ENCODE measurements around the gene SRCIN1. TPM values are rescaled to one million over a fixed set of nuclear protein-coding genes. Genes with fewer than 3 reads are reported as not detected.

The SRCIN1 gene
- total RNA-seq, 2 donors from 2014 or later, result 2.8 to 5.9 TPM

DNA sequence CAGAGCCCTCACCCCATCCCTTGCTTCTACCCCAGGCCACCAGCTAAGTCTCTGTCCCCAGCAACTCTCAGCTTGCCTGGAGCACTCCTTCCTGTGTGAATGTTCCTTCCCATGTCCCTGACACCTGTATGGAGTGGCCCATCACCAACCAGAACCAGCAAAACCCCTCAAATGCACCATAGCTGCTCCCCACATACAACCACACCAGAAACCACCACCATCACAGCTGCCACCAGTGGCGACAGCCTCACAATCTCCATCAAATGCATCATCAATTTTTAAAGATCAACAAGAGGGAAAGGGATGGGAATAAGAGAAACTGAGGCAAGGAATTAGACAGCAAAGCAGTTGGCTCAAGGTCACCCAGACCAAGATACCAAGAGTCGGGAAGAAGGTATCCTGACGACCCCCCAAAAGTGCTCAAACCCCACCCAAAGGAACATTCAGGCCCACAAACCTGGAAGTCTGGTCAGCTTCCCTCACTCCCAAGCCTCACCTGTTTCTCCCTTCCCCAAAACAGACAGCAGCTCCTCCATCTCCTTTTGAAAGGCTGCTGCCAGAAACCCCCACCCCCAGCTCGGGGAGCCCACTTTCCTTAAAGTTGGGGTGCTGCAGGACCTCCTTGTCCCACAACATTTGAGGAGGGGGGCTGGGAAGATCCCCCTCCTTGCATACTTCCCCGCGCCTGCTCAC lies 1.8 kb downstream of the SRCIN1 start:
- DNase-seq, result no peak
- Mint-ChIP-seq H3K4me1 (peaks cover 38% of the 10 kb centered on the region), H3K27ac (no peak overlapping the region), H3K9me3 (no peaks in the 10 kb centered on the region), H3K4me3 (no peak overlapping the region), H3K36me3 (ENCODE audit: low read depth) (no peaks in the 10 kb centered on the region), H3K27me3 (ENCODE audit: insufficient read depth) (peaks cover 70% of the 10 kb centered on the region)
- Histone ChIP-seq H3K36me3 (ENCODE audit: control insufficient read depth, insufficient read depth, low read length) (no peaks in the 10 kb centered on the region), H3K27me3 (ENCODE audit: control insufficient read depth, insufficient read depth, low read length, poor library complexity, severe bottlenecking) (peaks cover 25% of the 10 kb centered on the region), H3K4me3 (ENCODE audit: low read length) (no peak overlapping the region), H3K9me3 (ENCODE audit: control insufficient read depth, low read length) (no peaks in the 10 kb centered on the region), H3K27ac (ENCODE audit: low read depth, low read length) (no peak overlapping the region), H3K9ac (ENCODE audit: extremely low read depth, low read length, poor library complexity, severe bottlenecking) (no peak overlapping the region), H3K4me1 (ENCODE audit: control insufficient read depth, insufficient read depth, low read length) (peaks cover 21% of the 10 kb centered on the region)
- TF ChIP-seq, protein P1, sequence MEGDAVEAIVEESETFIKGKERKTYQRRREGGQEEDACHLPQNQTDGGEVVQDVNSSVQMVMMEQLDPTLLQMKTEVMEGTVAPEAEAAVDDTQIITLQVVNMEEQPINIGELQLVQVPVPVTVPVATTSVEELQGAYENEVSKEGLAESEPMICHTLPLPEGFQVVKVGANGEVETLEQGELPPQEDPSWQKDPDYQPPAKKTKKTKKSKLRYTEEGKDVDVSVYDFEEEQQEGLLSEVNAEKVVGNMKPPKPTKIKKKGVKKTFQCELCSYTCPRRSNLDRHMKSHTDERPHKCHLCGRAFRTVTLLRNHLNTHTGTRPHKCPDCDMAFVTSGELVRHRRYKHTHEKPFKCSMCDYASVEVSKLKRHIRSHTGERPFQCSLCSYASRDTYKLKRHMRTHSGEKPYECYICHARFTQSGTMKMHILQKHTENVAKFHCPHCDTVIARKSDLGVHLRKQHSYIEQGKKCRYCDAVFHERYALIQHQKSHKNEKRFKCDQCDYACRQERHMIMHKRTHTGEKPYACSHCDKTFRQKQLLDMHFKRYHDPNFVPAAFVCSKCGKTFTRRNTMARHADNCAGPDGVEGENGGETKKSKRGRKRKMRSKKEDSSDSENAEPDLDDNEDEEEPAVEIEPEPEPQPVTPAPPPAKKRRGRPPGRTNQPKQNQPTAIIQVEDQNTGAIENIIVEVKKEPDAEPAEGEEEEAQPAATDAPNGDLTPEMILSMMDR (conservative IDR thresholded peaks at IDR 0.05), result no peak
- WGBS, 2 experiments (ENCODE audit: insufficient coverage in 1 of 2, insufficient read length in 1 of 2), result 50 to 75% methylated on average over 2 to 6 of the region's 6 CpGs

DNA sequence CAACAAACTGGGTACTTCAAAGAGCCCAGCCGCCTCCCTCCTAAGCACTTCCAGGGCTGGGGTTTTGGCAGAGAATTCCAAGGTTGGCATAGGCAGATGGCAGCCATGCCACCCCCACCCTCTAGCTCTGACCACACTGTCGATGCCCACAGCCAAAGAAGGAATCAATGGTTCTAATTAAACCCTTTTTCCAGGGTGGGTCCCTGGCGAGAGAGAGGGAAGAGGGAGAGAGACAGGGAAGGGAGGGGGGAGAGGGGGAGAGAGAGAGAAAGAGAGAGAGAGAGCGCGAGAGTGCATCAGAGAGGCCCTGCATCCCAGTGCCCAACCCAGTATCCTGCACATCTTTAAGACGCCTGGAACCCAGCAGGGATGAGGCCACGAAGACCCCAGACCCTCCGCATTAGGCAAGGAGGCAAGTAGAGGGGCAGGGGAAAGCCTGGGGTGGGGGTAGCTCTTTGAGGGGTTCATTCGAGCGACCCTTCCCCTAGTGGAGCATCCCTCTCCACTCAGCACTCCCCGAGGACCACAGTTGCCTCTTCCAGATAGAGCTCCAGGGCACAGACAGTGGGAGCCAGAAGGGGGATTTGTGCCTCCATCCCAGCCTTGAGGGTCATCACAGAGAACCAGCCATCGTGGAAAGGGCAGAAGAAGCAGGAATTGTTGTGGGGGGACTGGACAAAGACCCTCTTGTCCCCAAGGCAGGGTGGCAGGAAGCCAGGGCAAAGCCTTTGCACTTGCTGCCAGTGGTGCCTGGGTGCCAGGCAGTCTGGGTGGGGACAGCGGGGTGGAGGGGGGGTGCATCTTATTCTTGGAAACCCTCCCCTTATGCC lies 2.6 kb downstream of the SRCIN1 start:
- H3K9me3 ChIP-seq (ENCODE audit: control insufficient read depth, low read length), result no peaks in the 10 kb centered on the region
- no peak overlapping the region for H3K27ac ChIP-seq (ENCODE audit: low read depth, low read length)
- H3K9me3 Mint-ChIP-seq, result no peaks in the 10 kb centered on the region
- peaks cover 40% of the 10 kb centered on the region for H3K4me1 Mint-ChIP-seq
- H3K4me1 ChIP-seq (ENCODE audit: control insufficient read depth, insufficient read depth, low read length), result peaks cover 23% of the 10 kb centered on the region
- H3K27me3 Mint-ChIP-seq (ENCODE audit: insufficient read depth), result peaks cover 62% of the 10 kb centered on the region
- H3K36me3 Mint-ChIP-seq (ENCODE audit: low read depth), result no peaks in the 10 kb centered on the region
- 59% methylated on average over 3 to 13 of the region's 13 CpGs for WGBS, 2 experiments (ENCODE audit: insufficient coverage in 1 of 2, insufficient read length in 1 of 2)
- no peak overlapping the region for H3K9ac ChIP-seq (ENCODE audit: extremely low read depth, low read length, poor library complexity, severe bottlenecking)
- no peak overlapping the region for H3K4me3 Mint-ChIP-seq
- DNase-seq, result peak; percentile 65
- no peak overlapping the region for H3K4me3 ChIP-seq (ENCODE audit: low read length)
- H3K27me3 ChIP-seq (ENCODE audit: control insufficient read depth, insufficient read depth, low read length, poor library complexity, severe bottlenecking), result peaks cover 21% of the 10 kb centered on the region
- TF ChIP-seq, protein P1 (conservative IDR thresholded peaks at IDR 0.05), result no peak
- no peak overlapping the region for H3K27ac Mint-ChIP-seq
- H3K36me3 ChIP-seq (ENCODE audit: control insufficient read depth, insufficient read depth, low read length), result no peaks in the 10 kb centered on the region

DNA sequence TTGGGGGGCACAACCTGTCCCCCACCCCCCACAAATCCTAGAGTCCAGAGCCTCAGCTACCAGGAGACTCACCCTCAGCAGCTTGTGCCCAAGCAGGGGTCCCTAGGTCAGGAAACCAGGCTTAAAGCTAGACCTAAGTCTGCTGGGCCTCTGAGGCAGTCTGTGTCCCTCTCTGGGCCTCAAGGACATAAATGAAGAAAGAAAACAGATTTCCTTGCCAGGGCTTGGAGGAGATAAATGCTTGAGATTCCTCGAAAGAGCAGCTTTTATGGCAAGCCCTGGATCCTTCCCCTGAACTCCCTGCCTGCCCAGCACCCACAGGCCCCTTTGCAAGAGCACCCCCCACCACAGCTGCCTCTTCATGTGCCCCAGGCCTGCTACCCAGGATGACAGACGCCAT lies 3.3 kb downstream of the SRCIN1 start:
- Histone ChIP-seq H3K36me3 (ENCODE audit: control insufficient read depth, insufficient read depth, low read length) (no peaks in the 10 kb centered on the region), H3K9me3 (ENCODE audit: control insufficient read depth, low read length) (no peaks in the 10 kb centered on the region), H3K27me3 (ENCODE audit: control insufficient read depth, insufficient read depth, low read length, poor library complexity, severe bottlenecking) (peaks cover 14% of the 10 kb centered on the region), H3K27ac (ENCODE audit: low read depth, low read length) (peak overlapping the region; percentile 31), H3K9ac (ENCODE audit: extremely low read depth, low read length, poor library complexity, severe bottlenecking) (no peak overlapping the region), H3K4me1 (ENCODE audit: control insufficient read depth, insufficient read depth, low read length) (peaks cover 27% of the 10 kb centered on the region), H3K4me3 (ENCODE audit: low read length) (no peak overlapping the region)
- WGBS, 2 experiments (ENCODE audit: insufficient coverage in 1 of 2, insufficient read length in 1 of 2), result 45 to 50% methylated on average over 1 to 2 of the region's 2 CpGs
- peak; percentile 64 for DNase-seq
- TF ChIP-seq, protein P1 (conservative IDR thresholded peaks at IDR 0.05), result no peak
- Mint-ChIP-seq H3K27me3 (ENCODE audit: insufficient read depth) (peaks cover 55% of the 10 kb centered on the region), H3K4me3 (peak overlapping the region; percentile 52), H3K4me1 (peaks cover 46% of the 10 kb centered on the region), H3K9me3 (no peaks in the 10 kb centered on the region), H3K36me3 (ENCODE audit: low read depth) (no peaks in the 10 kb centered on the region), H3K27ac (no peak overlapping the region)
